Ishikawa (cell line): Measurements from ENCODE around the gene FRAT1.

ENCODE experiments used
- RAD21 ChIP-seq: IDR thresholded peaks from 2 replicates; pipeline ENCODE4 v1.6.1; 2012; ENCODE audit warnings: low read depth
- REST ChIP-seq: IDR thresholded peaks from 2 replicates; pipeline ENCODE4 v1.6.1; 2012; ENCODE audit warnings: low read depth, mild to moderate bottlenecking
- TAF1 ChIP-seq: IDR thresholded peaks from 2 replicates; pipeline ENCODE4 v1.6.1; 2012; ENCODE audit warnings: low read depth, mild to moderate bottlenecking
- TCF12 ChIP-seq: IDR thresholded peaks from 2 replicates; pipeline ENCODE4 v1.6.1; 2012; ENCODE audit warnings: low read depth
- USF1 ChIP-seq: IDR thresholded peaks from 2 replicates; pipeline ENCODE4 v1.6.1; 2012

- TF ChIP-seq TCF12 = no peak
- TF ChIP-seq REST = no peak
- TF ChIP-seq RAD21 = no peak
- no peak for TF ChIP-seq USF1
- TF ChIP-seq TAF1 = no peak
Observed at GRCh38 chr10:97311111-97311626, 7.9 kb upstream of the FRAT1 start.
